HG02870 (cell line): ENCODE measurements around the gene ARSA.
"Not testable (repeated sequence)": the region's sequence is repeated elsewhere in the genome, so short reads cannot be mapped to it uniquely, and the experiment has no call there.

ENCODE experiments used
- ATAC-seq: cut with Tn5 transposase; IDR thresholded peaks from one replicate; pipeline ENCODE4 v1.9.1; 2021; ENCODE audit warnings: mild to moderate bottlenecking, moderate library complexity; ENCODE audit not compliant: unreplicated experiment

Gene ARSA

DNA sequence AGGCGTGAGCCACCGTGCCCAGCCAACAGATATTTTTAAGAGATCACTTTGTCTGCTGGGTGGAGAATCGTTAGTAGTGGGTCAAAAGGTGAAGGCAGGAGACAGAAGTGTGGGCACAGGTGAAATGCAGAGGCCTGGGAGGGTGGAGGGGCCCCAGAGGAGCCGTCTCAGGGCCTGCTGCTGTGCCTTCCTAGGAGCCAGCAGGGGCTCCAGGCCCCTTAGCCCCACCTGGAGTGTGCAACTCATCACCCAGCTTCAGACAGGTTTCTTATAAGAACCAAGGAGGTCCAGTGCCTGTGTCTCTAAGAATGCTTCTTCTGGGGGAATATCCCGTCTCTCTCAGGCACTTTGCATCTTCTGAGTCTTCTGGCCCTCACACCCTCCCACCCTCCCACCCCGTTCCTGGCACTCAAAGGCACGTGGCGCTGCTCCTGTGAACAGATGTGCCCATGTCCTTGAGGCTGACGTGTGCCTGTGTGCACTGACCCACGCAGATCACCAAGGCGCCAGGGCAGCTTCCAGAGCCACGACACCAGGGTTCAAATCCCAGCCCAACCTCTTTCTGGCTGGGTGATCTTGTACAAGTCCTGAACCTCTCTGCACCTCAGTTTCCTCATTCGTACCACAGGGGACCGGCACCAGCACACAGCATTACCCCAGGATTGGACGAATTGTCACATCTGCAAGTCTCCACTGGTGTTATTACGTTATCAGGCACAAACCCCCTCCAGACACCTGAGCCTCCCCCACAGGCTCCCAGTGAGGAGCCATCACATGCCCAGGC is 3.4 kb downstream of the ARSA start:
- ATAC-seq, result no peak

- ATAC-seq, result no peak
Observed at GRCh38 chr22:50622723-50623327, 5.1 kb downstream of the ARSA start.

DNA sequence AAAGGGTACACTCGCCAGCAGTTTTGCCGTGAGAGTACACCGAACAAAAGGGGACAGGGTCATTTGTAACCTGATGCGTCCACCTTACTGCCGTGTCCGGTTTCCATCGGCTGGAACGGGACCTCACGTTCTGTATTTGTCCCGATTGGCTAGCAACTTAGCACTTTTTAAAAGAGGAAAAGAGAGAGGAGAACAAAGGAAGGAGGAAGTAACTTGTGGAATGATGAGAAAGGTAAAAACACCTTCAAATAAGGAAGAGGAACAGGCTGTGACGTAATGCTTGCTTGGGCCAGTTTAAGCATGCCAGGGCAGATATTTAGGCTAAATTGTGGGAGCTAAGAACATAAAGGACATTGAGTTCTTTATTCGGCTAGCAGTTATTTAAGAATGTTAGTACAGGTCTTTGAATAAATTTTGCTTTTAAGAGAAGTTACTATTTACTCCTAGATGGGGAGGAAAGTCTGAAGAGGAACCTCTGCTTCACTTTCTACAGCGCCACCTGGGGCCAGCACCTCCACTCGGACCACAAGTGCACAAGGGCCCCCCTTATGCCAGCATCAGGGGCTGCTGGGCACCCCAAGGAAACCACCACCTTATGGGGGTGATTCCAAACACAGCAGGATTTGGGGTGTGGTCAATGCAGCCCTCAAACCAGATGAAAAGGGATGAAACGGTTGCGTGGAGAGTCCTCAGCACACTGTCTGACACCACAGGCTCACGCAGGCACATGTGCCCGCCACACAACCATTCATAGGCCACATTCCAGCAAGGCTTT is 5.8 kb downstream of the ARSA start:
- no peak for ATAC-seq

- ATAC-seq, result no peak
Observed at GRCh38 chr22:50621356-50621880, 6.5 kb downstream of the ARSA start.

GRCh38 chr22:50620593-50621355 is 7.2 kb downstream of the ARSA start:
- ATAC-seq, result peak; percentile 49

- not testable (repeated sequence) for ATAC-seq
Observed at GRCh38 chr22:50614296-50614695, 13.7 kb downstream of the ARSA start.

DNA sequence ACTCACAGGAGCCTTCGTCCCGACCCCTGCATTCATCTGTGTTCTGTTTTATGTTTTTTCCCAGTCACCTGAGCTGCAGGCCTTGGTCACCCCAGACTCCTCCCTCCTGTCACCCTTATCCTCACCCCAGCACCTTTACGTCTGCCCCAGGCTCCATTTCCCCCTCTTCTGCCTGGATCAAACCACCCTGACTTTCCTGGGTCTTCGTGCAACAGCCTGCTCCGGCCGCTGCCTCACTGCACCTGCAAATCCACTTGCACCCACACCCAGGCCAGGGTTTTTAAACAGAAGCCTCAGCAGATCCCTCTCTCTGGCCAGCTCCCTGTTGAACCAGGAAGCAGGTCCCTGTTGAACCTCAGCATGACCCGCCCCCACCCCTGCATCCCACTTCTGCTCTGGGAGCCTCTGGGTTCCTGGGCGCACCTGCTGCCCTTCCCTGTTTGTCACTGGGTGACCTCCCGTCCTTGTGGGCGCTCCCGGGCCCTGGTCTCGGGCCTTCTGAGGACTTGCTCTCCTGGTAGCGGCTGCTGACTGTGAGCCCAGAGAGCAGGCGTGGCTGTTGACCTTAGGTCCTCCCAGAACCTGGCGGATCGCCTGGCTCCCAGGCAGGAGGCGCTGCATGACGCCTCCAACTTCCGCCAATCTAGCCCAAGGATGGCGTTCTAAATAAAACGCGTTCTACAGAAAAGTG is 14.5 kb downstream of the ARSA start:
- ATAC-seq, result no peak

- ATAC-seq, result no peak
Observed at GRCh38 chr22:50612528-50613221, 15.3 kb downstream of the ARSA start.

DNA sequence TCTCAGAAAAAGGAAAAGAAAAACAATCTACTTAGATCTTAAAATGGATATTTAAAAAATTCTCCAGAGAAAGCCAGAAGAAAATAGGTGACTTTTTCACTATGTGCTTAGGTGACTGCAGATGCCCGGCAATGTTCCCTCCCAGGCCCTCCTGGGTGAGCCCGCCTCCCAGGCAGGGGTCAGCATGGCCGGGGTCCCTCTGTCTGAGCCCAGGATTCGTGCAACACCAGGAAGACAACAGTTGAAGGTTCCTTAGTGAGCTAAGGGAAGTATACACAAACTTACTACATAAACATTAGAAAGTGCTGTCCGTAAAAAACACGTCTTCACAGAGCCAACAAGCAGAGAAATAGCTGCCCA is 15.8 kb downstream of the ARSA start:
- no peak for ATAC-seq

DNA sequence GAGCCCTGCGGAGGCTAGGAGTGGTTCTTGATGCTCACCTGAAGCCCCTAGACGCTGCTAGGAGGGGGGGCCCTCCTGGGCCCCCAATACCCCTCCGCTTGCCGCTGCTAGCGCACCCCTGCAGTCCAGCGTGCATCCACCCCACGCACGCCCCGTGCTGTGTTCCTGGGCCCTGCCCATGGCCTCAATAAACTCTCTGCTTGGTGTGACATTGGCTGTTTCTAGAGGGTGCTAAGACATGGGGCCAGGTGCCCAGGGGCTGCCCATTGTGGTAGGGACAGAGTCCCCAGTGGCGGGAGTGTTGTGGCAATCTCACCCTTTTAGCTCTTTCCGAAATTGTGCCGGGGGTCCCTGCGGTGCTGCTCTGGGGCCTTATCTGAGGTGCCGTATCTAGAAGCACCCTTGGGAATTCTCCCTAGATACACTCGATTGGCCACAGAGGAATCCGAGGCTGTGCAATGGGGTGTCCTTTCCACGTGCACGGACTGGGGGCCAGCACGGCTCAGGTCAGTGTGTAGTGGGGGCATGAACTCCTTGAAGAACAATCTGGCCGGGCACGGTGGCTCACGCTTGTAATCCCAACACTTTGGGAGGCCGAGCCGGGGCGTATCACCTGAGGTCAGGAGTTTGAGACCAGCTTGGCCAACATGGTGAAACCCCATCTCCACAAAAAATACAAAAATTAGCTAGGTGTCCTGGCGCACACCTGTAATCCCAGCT is 16.5 kb downstream of the ARSA start:
- no peak for ATAC-seq

DNA sequence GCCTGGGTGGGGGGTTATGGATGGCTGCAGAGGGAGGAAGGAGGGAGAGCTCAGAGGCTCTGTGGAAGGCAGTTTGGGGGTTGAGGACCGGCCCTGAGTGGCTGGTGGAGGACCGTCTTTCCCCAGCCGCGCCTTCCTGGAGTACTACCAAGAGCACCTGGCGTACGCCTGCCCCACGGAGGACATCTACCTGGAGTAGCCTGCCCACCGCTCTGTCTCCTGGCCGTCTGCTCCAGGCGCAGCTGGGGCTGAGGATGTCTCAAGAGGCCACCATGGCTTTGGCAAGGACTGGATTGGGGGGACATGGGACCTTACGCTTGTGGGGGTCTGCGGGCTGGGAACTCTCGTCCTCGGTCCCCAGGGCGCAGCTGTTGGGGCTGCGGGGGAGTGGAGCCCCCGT is 17.4 kb downstream of the ARSA start:
- ATAC-seq, result no peak

DNA sequence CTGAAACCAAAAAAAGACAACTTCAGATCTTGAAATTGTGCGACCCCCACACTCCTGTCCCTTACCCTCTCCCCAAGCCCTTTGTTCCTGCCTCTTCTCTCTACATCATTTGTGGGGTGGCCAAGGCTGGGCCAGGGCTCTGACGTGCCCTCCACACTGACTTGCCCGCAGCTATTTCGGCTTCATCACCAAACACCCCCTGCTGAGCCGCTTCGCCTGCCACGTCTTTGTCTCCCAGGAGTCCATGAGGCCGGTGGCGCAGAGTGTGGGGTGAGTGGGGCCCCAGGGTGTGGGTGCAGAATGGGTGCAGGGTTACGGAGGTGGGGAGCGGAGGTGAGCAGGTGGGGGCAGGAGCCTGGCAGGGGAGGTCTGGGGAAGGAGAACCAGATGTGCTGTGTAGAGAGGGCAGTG is 17.9 kb downstream of the ARSA start:
- no peak for ATAC-seq

DNA sequence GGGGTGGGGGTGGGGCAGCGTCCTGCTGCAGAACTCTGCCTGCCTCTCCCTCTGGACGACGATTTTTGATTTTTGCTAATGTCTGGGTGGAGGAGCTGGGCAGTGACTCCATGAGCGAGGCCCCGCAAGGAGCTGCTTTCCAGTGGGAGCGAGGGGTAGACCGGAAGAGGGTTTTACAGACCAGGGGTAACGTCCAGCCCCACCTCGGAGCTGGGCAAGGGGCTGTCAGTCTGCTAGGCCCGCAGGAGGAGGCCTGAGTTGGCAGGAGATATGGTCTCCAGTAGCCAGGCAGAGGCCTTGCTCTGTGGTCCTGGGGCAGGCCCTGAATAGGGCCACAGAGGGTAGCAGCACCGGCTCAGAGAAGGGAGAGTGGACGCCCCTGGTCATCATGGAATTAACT is 18.4 kb downstream of the ARSA start:
- ATAC-seq, result no peak

DNA sequence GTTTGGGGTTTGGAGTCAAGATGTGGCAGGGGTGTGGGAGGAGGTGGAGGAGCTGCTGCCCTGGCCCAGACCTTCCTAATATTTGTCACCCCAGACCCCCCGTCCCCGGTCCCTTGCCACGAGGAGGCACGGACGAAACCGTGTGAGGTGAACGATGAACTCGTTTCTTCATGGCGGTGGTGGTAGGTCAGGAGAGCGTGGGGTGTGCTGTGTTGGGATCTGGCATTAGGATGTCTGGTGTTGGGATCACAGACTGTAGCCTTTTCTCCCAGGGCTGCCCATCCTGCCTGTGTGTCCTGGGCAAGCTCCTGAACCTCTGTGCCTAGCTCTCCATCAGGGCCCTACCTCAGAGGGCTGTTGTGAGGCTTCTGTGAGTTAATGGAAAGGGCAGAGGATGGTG is 19.0 kb downstream of the ARSA start:
- ATAC-seq, result no peak

- not testable (repeated sequence) for ATAC-seq
Observed at GRCh38 chr22:50608058-50608840, 19.7 kb downstream of the ARSA start.

GRCh38 chr22:50607659-50608020 is 20.3 kb downstream of the ARSA start:
- no peak for ATAC-seq

GRCh38 chr22:50606946-50607658 is 20.9 kb downstream of the ARSA start:
- ATAC-seq, result no peak
